H1 (cell line): ENCODE data around the gene ADTRP. TPM values are rescaled to one million over a fixed set of nuclear protein-coding genes. Genes with fewer than 3 reads are reported as not detected.

Experiments used
- CTCF ChIA-PET: fragments of 300-600 bp; sonication (Branson Sonifier 250); formaldehyde crosslinking; loops from one replicate; lab custom pipeline; 2021; ENCODE audit not compliant: partially characterized antibody; lab: Charles Lee
- POLR2A ChIA-PET: fragments of 300-600 bp; sonication (Branson Sonifier 250); formaldehyde crosslinking; loops from one replicate; lab custom pipeline; 2021; ENCODE audit warnings: inconsistent platforms; ENCODE audit not compliant: partially characterized antibody; lab: Charles Lee
- DNase-seq, 2 experiments: peaks; one replicate each; pipeline versions ENCODE4 v3.0.0 to v3.0.0-alpha.2; 2010 to 2022; ENCODE audit warnings: low spot score in 2 of 2, low read depth in 1 of 2, mixed read lengths in 1 of 2
- FAIRE-seq: peaks from 2 replicates; lab custom pipeline; 2011; peaks lifted over from hg19 to GRCh38; lab: Jason Lieb, UNC
- H2AFZ ChIP-seq: 2 replicates; pipeline ENCODE4 v1.8.1; 2012; ENCODE audit warnings: low read length, inconsistent platforms
- H2AK5ac ChIP-seq: 2 replicates; pipeline ENCODE4 v1.6.1; 2013; ENCODE audit warnings: low read depth, low read length
- H2BK120ac ChIP-seq: replicated peaks from 2 replicates; pipeline ENCODE3; 2013; ENCODE audit warnings: low read depth, low read length, inconsistent platforms
- H2BK12ac ChIP-seq: 2 replicates; pipeline ENCODE4 v1.6.1; 2013; ENCODE audit warnings: low read depth, low read length
- H2BK15ac ChIP-seq: 2 replicates; pipeline ENCODE4 v1.6.1; 2013; ENCODE audit warnings: low read length
- H2BK20ac ChIP-seq: 2 replicates; pipeline ENCODE4 v1.6.1; 2013; ENCODE audit warnings: low read length
- H2BK5ac ChIP-seq: 2 replicates; pipeline ENCODE4 v1.6.1; 2013; ENCODE audit warnings: low read depth, low read length
- H3K14ac ChIP-seq: 2 replicates; pipeline ENCODE4 v1.6.1; 2013; ENCODE audit warnings: inconsistent platforms; ENCODE audit not compliant: insufficient read length
- H3K18ac ChIP-seq: 2 replicates; pipeline ENCODE4 v1.6.1; 2013; ENCODE audit warnings: low read length; ENCODE audit errors: extremely low read depth
- H3K23ac ChIP-seq: 2 replicates; pipeline ENCODE4 v1.6.1; 2013; ENCODE audit warnings: inconsistent platforms; ENCODE audit not compliant: insufficient read length
- H3K23me2 ChIP-seq: 2 replicates; pipeline ENCODE4 v1.6.1; 2013; ENCODE audit warnings: low read depth, low read length
- H3K27ac ChIP-seq: 2 replicates; pipeline ENCODE4 v1.6.1; 2011; ENCODE audit warnings: low read depth, low read length, inconsistent platforms
- H3K27me3 ChIP-seq, 4 experiments: replicated peaks in 1 of 4; 1 replicate in 1 of 4; 2 replicates in 3 of 4; pipeline versions ENCODE4 v1.6.1 to v1.8.1; 2011 to 2013; ENCODE audit warnings: low read length in 3 of 4, mild to moderate bottlenecking in 3 of 4, inconsistent platforms in 2 of 4, mixed read lengths in 2 of 4, moderate library complexity in 1 of 4; ENCODE audit not compliant: control insufficient read depth in 3 of 4, insufficient read depth in 3 of 4; ENCODE audit errors: extremely low read depth in 1 of 4
- H3K36me3 ChIP-seq, 4 experiments: 2 replicates each; pipeline versions ENCODE4 v1.6.1 to v1.8.1; 2011 to 2013; ENCODE audit warnings: mild to moderate bottlenecking in 4 of 4, low read length in 3 of 4, moderate library complexity in 2 of 4, control low read depth in 1 of 4, inconsistent platforms in 1 of 4; ENCODE audit not compliant: insufficient read depth in 4 of 4, control insufficient read depth in 2 of 4
- H3K4ac ChIP-seq: replicated peaks from 2 replicates; pipeline ENCODE3; 2013; ENCODE audit warnings: low read length, low read depth, mixed read lengths, inconsistent platforms; ENCODE audit not compliant: insufficient read length
- H3K4me1 ChIP-seq, 4 experiments: replicated peaks in 1 of 4; 1 replicate in 1 of 4; 2 replicates in 3 of 4; pipeline versions ENCODE4 v1.6.1 to v1.8.1; 2011 to 2013; ENCODE audit warnings: low read length in 3 of 4, inconsistent platforms in 2 of 4, mixed read lengths in 1 of 4; ENCODE audit not compliant: insufficient read depth in 4 of 4, control insufficient read depth in 3 of 4
- H3K4me2 ChIP-seq, 2 experiments: 2 replicates each; pipeline versions ENCODE4 v1.6.1 to v1.8.1; 2011 to 2013; ENCODE audit warnings: low read depth in 2 of 2, low read length in 2 of 2, control low read depth in 1 of 2, inconsistent platforms in 1 of 2, mild to moderate bottlenecking in 1 of 2; ENCODE audit not compliant: insufficient read depth in 1 of 2
- H3K4me3 ChIP-seq, 4 experiments: fragments of 200-600, 300-600 bp in 1 of 4; sonication (generic), shearing (Covaris generic), sonication (Bioruptor Twin) in 1 of 4; 2 replicates each; pipeline versions ENCODE4 v1.5.1 to v1.8.1; 2011 to 2016; ENCODE audit warnings: low read length in 4 of 4, low read depth in 3 of 4, control low read depth in 2 of 4, inconsistent platforms in 2 of 4, mild to moderate bottlenecking in 2 of 4, mixed read lengths in 1 of 4, moderate library complexity in 1 of 4; ENCODE audit not compliant: insufficient read depth in 2 of 4; ENCODE audit errors: extremely low read depth in 1 of 4
- H3K56ac ChIP-seq: replicated peaks from 2 replicates; pipeline ENCODE3; 2013; ENCODE audit warnings: low read depth, mild to moderate bottlenecking, mixed read lengths, low read length, inconsistent platforms; ENCODE audit not compliant: insufficient read length
- H3K79me1 ChIP-seq: 2 replicates; pipeline ENCODE4 v1.6.1; 2013; ENCODE audit warnings: low read depth, low read length, control low read depth
- H3K79me2 ChIP-seq, 2 experiments: 2 replicates each; pipeline versions ENCODE4 v1.6.1 to v1.8.1; 2012 to 2013; ENCODE audit warnings: low read length in 2 of 2, mild to moderate bottlenecking in 2 of 2, inconsistent platforms in 1 of 2; ENCODE audit not compliant: insufficient read depth in 2 of 2, control insufficient read depth in 1 of 2
- H3K9ac ChIP-seq, 4 experiments: replicated peaks in 1 of 4; 1 replicate in 1 of 4; 2 replicates in 3 of 4; pipeline versions ENCODE4 v1.6.1 to v1.8.1; 2011 to 2013; ENCODE audit warnings: low read depth in 3 of 4, low read length in 3 of 4, control low read depth in 2 of 4, mild to moderate bottlenecking in 2 of 4, moderate library complexity in 2 of 4, inconsistent platforms in 1 of 4; ENCODE audit errors: extremely low read depth in 1 of 4
- H3K9me3 ChIP-seq, 2 experiments: 2 replicates each; pipeline versions ENCODE4 v1.6.1 to v1.8.1; 2012 to 2013; ENCODE audit warnings: mild to moderate bottlenecking in 2 of 2, moderate library complexity in 2 of 2, control low read depth in 1 of 2, inconsistent platforms in 1 of 2, low read depth in 1 of 2, low read length in 1 of 2, mixed read lengths in 1 of 2; ENCODE audit not compliant: insufficient read depth in 2 of 2
- H4K20me1 ChIP-seq, 2 experiments: replicated peaks in 1 of 2; 2 replicates each; pipeline versions ENCODE3 to v1.8.1; 2011 to 2013; ENCODE audit warnings: inconsistent platforms in 2 of 2, low read length in 2 of 2, mild to moderate bottlenecking in 1 of 2; ENCODE audit not compliant: insufficient read depth in 2 of 2, control insufficient read depth in 1 of 2
- H4K5ac ChIP-seq: 2 replicates; pipeline ENCODE4 v1.6.1; 2013; ENCODE audit warnings: low read length, low read depth, mixed read lengths, inconsistent platforms; ENCODE audit not compliant: insufficient read length
- H4K8ac ChIP-seq: 2 replicates; pipeline ENCODE4 v1.8.0; 2013; ENCODE audit warnings: mild to moderate bottlenecking, moderate library complexity, low read length, inconsistent platforms; ENCODE audit not compliant: insufficient read depth; ENCODE audit errors: extremely low read depth
- H4K91ac ChIP-seq: replicated peaks from 2 replicates; pipeline ENCODE3; 2013; ENCODE audit warnings: low read length, mixed read lengths, inconsistent platforms; ENCODE audit not compliant: insufficient read length
- CHD2 ChIP-seq: IDR thresholded peaks from 2 replicates; pipeline ENCODE4 v1.6.1; 2012; ENCODE audit warnings: low read length, improper control_type of control experiment
- CREB1 ChIP-seq: IDR thresholded peaks from 2 replicates; pipeline ENCODE4 v1.6.1; 2012; ENCODE audit warnings: inconsistent platforms
- JUN ChIP-seq: IDR thresholded peaks from 2 replicates; pipeline ENCODE4 v1.6.1; 2011; ENCODE audit warnings: low read depth, mild to moderate bottlenecking, improper control_type of control experiment, low read length
- JUND ChIP-seq: IDR thresholded peaks from 2 replicates; pipeline ENCODE4 v1.6.1; 2011; ENCODE audit warnings: mild to moderate bottlenecking, improper control_type of control experiment, low read length
- POU5F1 ChIP-seq: IDR thresholded peaks from 2 replicates; pipeline ENCODE4 v1.6.1; 2011; ENCODE audit warnings: low read depth, mild to moderate bottlenecking, low read length, moderate library complexity
- RFX5 ChIP-seq: IDR thresholded peaks from 2 replicates; pipeline ENCODE4 v1.6.1; 2011; ENCODE audit warnings: low read depth, low read length, improper control_type of control experiment, borderline replicate concordance
- YY1 ChIP-seq: IDR thresholded peaks from 2 replicates; pipeline ENCODE4 v1.6.1; 2011; ENCODE audit warnings: low read depth, mild to moderate bottlenecking, low read length
- WGBS, 2 experiments: shearing (Covaris generic) in 1 of 2; methylation state at CpG; one replicate each; pipeline versions ENCODE4 v1.1.6 to v1.1.7; 2013 to 2015; ENCODE audit warnings: low lambda C conversion rate in 2 of 2, mixed read lengths in 2 of 2, inconsistent platforms in 1 of 2, low coverage in 1 of 2, missing lambda C conversion rate in 1 of 2; ENCODE audit not compliant: insufficient replicate concordance in 2 of 2, insufficient coverage in 1 of 2, insufficient read length in 1 of 2; ENCODE audit errors: extremely low coverage in 1 of 2, missing lambda C conversion rate in 1 of 2; 5-methylcytosine and 5-hydroxymethylcytosine counted together
- polyA plus RNA-seq, 7 experiments: library from polyadenylated mRNA; depleted of rRNA in 3 of 7; stranded (reverse) in 5 of 7; unstranded in 2 of 7; fragments of >200 nt in 5 of 7; fragments of 200-250 nt in 2 of 7; gene quantifications; 1 replicate in 5 of 7; 2 replicates in 1 of 7; 4 replicates in 1 of 7; pipeline versions ENCODE4 v1.2.1 to v1.2.3, GENCODE V29; 2011 to 2013; ENCODE audit warnings: missing spikeins in 2 of 7, mixed read lengths in 2 of 7
- total RNA-seq: library from RNA; stranded (reverse); fragmentation: NEBNext Ultra II Directional; extraction: Animal tissue kit (Norgen Biotek cat#: 25700); gene quantifications from 2 replicates; pipeline ENCODE4 v1.2.1, GENCODE V29; 2021

The ADTRP gene
- total and polyA plus RNA-seq, 2 of the 8 experiments (the other 6 are each of a cell fraction or from before 2014, with no cell fraction given), result 0.08 to 0.45 TPM

DNA sequence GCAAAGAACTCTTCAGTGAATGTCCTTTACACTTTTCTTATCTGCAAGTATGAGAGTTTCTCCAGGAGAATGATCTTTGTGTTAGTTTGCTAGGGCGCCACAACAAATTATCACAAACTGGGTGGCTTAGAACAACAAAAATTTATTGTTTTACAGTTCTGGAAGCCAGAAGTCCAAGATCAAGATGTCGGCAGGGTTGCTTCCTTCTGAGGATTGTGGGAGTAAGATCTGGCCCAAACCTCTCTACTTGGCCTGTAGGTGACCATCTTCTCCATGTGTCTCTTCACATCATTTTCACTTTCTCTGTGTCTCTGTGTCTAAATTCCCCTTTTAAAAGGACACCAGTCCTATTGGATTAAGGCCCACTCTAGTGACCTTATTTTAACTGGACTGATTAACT lies 103.0 kb downstream of the ADTRP start:
- H3K36me3 ChIP-seq, result no peaks in the 10 kb centered on the region
- no peak overlapping the region for H3K14ac ChIP-seq
- H3K4me1 ChIP-seq, result no peaks in the 10 kb centered on the region
- no peak overlapping the region for H2BK12ac ChIP-seq
- WGBS, 2 experiments, result 78% methylated on average over 2 of the region's 2 CpGs; no CpG with 5 or more reads in 1 of the 2 experiments
- POLR2A ChIA-PET, result no interaction called here
- H2AFZ ChIP-seq, result 0 out of 2 replicates have a peak overlapping the region, but pooled peaks have one; percentile 20
- no peak overlapping the region for H3K4me2 ChIP-seq
- no peak overlapping the region for H2BK20ac ChIP-seq
- no peak overlapping the region for H4K5ac ChIP-seq
- H3K27me3 ChIP-seq, result no peaks in the 10 kb centered on the region
- no peaks in the 10 kb centered on the region for H3K79me1 ChIP-seq
- no peak overlapping the region for H3K9ac ChIP-seq
- no peaks in the 10 kb centered on the region for H3K79me2 ChIP-seq
- H3K18ac ChIP-seq, result no peak overlapping the region
- no peaks in the 10 kb centered on the region for H4K20me1 ChIP-seq
- H3K23ac ChIP-seq, result no peak overlapping the region
- CTCF ChIA-PET, result no interaction called here
- no peak for DNase-seq
- H4K8ac ChIP-seq, result no peak overlapping the region
- no peak overlapping the region for H2BK15ac ChIP-seq
- H2BK5ac ChIP-seq, result no peak overlapping the region
- peaks cover 9 to 11% of the 10 kb centered on the region in 2 experiments; a peak in 3 of 4 replicates for H3K9me3 ChIP-seq
- no peak overlapping the region for H3K4ac ChIP-seq
- H2BK120ac ChIP-seq, result no peak overlapping the region
- no peak overlapping the region for H3K4me3 ChIP-seq
- no peak for FAIRE-seq
- H3K27ac ChIP-seq, result no peak overlapping the region
- no peak overlapping the region for H4K91ac ChIP-seq
- no peak overlapping the region for H3K56ac ChIP-seq
- H2AK5ac ChIP-seq, result no peak overlapping the region
- no peaks in the 10 kb centered on the region for H3K23me2 ChIP-seq
- no peak for TF ChIP-seq JUND
- no peak for TF ChIP-seq YY1
- TF ChIP-seq CREB1, result no peak
- no peak for TF ChIP-seq JUN
- no peak for TF ChIP-seq RFX5
- TF ChIP-seq CHD2, result no peak
- TF ChIP-seq POU5F1, result no peak
